Measurements from ENCODE around the gene ELFN2.
"Not testable (repeated sequence)": the region's sequence is repeated elsewhere in the genome, so short reads cannot be mapped to it uniquely, and the experiment has no call there.

Gene ELFN2

GRCh38 chr22:37410174-37411055 is 16.9 kb downstream of the ELFN2 start:
- DNase-seq (ENCODE audit: low spot score): no peak

DNA sequence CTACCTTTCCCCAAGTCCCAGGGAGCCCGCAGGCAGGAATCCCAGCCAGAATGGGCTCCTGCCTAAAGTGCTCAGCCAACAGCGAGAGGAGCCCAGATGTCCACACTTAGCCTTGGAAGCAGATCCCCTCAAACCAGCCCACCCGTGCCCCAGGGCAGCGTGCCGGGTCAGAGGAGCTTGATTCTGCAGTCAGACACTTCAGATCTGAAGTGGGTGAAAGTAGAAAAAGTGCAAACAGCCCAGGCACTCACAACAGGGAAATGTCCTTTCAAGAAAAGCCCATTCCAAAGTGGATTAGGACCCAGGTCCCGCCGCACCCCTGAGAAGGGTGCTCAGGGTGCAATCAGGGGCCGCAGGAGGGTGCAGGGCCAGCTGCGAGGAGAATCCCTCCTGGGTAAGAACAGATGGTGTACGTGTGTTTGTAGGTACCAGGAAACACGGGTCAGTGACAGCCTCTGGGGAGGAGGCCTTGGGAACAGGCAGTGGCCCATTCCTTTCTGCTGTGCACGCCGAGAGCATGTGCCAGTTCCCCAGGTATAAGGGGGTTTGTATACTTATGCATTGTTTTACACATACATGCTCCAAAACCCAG is 17.7 kb downstream of the ELFN2 start:
- DNase-seq (ENCODE audit: low spot score): no peak

- DNase-seq (ENCODE audit: low spot score): no peak
Measured at GRCh38 chr22:37409031-37409430, 18.2 kb downstream of the ELFN2 start.

DNA sequence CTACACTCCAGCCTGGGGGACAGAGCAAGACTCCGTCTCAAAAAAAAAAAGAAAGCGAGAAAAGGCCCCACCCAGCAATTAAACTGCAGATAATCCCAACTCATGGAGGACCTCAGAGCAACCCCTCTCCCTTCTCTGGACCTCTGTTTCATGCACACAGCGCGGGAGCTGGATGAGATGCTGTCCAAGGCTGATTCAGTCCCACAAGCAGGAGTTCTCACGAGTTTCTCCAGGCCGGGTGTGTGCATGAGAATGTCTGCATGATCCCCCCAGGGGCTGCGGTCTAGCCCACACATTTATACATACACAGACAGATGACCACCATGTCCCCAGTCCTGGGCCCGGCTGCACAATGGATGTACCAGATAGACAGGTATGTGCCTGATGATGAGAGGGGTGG is 19.4 kb downstream of the ELFN2 start:
- DNase-seq (ENCODE audit: low spot score): no peak

DNA sequence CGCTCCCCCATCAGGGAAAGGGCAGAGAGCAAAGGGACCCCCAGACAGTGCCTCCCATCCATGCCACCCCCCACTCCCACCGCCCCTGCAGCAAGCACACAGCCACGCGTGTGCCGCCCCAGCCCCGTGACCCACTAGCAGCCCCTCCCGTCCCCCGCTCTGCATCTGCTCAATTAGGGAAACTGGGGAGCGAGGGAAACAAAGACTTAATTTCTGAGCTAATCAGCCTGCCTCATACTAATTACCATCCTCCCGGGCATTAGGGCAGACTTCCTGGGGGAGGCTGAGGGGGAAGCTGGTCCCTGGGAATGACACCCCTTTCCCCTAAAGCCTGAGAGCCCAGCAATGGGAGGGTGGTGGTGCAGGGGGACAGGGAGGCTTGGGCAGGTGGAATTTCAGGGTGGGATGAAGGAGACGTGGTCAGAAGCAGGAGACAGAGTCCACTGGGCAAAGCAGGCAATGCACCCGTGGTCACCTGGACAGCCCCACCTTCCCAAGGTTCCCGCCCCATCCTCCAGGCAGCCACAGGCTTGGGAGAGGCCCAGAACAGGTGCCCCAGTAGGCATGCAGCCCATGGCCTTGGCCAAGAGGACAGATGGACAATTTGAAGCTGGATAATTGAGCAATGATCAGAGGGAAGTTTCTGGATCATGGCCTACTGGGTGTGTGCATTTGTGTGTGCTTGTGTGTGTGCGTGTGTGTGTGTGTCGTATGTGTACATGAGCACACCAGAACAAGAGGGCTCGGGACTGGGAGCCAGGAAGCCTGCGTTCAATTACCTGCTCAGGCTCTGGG is 20.6 kb downstream of the ELFN2 start:
- no peak for DNase-seq (ENCODE audit: low spot score)

DNA sequence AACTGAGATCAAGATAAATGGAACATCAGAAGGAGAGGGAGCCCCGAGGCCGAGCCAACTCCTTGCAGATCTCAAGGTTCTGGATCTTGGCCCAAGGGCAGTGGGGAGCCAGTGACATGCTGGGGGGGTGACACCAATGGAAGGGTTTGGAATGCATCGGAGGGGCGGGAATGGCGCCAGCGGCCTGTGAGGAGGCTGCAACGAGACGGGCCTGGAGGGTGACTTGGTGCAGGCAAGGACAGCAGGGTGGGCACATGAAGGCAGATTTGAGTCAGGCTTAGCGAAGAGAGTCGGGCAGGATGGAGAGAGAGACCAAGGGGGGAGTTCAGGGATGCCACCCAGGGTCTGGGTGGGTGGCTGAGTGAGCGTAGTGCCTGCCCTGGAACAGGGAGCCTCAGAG is 23.2 kb downstream of the ELFN2 start:
- no peak for DNase-seq (ENCODE audit: low spot score)

- no peak for DNase-seq (ENCODE audit: low spot score)
Measured at GRCh38 chr22:37403267-37403960, 23.9 kb downstream of the ELFN2 start.

DNA sequence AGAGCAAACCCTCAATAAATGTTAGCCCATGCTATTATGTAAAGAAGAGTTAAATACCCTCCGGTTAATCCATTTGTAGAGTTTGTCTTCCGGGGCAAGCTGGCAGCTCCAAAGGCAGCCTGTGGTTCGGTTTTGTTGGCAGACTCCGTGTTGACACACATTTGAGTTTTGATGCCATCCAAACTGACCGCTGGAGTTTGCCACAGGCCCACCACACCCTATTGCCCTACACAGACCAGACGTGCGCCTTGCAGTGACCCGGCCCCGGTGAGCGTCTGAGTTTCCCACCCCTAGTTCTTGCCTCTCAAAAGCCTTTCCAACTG is 25.1 kb downstream of the ELFN2 start:
- no peak for DNase-seq (ENCODE audit: low spot score)

DNA sequence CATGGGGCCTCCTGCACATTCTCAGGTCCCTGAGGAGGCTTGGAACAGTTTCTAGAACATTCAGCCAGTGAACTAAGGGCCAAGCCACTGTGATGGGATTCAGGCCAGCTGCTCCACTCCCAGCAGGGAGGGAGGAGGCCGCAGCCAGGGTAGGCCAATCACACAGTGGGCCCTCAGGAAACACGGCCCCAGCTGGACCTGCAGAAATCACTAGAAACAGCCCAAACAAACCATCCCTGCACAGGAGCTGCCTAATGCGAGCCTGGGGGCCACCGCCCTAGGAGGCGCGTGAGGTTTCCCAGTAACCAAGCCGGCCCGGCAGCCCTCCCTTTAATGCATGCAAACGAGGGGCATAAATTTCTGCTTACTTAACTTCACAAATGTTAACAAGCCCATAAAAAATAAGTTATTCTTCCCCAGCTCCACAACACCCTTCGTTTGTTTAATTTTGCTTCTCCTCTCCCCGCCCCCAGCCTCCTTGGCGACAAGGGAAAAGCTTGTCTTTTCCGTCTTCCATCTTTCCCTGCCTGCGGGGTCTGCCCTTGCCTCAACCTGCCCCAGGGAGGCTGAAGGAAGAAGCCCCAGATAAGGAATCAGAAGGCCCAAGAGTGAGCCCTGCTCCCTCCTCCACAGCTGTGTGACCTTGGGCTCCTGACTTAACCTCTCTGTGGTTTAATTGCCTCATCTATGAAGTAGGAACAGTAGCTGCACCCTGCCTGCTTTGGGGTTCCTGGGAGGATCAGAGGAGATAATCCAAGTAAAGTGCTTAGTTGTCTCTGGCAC is 25.7 kb downstream of the ELFN2 start:
- no peak for DNase-seq (ENCODE audit: low spot score)

- no peak for DNase-seq (ENCODE audit: low spot score)
Measured at GRCh38 chr22:37400719-37401118, 26.6 kb downstream of the ELFN2 start.

DNA sequence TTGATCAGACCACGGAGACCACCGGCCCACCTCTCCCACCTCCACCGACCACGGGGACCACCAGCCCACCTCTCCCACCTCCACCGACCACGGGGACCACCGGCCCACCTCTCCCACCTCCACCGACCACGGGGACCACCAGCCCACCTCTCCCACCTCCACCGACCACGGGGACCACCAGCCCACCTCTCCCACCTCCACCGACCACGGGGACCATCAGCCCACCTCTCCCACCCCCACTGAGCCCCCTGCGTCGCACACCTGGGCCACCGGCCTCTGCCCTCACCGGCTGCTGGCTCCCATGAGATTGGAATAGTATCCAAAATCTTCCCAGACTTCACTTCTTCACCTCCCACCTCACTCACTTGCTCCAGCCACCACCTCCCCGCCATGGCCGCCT is 27.8 kb downstream of the ELFN2 start:
- DNase-seq (ENCODE audit: low spot score): not testable (repeated sequence)

DNA sequence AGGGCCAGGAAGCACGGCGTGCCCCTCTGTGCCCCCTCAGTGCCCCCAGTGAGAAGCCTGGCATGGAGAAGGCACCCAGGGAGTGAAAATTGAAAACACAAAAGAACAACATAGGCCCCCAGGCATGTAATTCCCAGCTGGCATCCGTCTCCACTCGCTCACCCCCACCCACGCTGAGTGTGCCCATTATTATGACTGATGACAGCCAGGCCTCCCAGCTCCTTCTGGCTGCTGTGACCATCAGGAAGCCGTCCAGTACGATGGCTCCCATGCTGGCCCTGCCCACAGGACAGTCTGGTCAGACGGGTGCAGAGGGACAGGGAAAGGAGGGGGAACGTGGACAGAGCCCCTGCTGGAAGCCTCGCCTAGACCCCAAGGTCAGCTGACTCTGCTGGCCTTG is 30.1 kb downstream of the ELFN2 start:
- DNase-seq (ENCODE audit: low spot score): no peak

- DNase-seq (ENCODE audit: low spot score): no peak
Measured at GRCh38 chr22:37396488-37397084, 30.7 kb downstream of the ELFN2 start.

DNA sequence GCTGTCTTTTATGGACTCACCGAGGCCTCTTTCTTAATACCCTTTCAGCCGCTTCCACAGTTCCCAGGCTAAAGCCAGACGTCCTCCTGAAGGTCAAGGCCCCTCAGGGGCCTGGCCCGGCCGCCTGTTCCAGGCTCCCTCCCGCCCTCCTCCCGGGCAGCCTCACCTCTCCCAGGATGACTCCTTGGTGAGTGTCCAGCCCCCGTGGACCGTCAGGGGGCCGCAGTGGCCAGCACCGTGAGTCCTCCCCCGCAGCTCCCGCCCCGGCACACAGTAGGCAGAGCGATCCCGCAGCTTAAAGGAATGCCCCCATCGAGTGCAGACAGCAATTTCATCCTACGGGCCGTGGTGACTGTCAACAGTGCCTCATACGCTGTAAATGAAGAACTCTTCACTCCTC is 32.9 kb downstream of the ELFN2 start:
- DNase-seq (ENCODE audit: low spot score): no peak

- DNase-seq (ENCODE audit: low spot score): no peak
Measured at GRCh38 chr22:37393746-37394145, 33.5 kb downstream of the ELFN2 start.

GRCh38 chr22:37392721-37393328 is 34.5 kb downstream of the ELFN2 start:
- DNase-seq (ENCODE audit: low spot score): no peak

- no peak for DNase-seq (ENCODE audit: low spot score)
Measured at GRCh38 chr22:37391702-37392101, 35.6 kb downstream of the ELFN2 start.

GRCh38 chr22:37390075-37390474 is 37.2 kb downstream of the ELFN2 start:
- no peak for DNase-seq (ENCODE audit: low spot score)

- no peak for DNase-seq (ENCODE audit: low spot score)
Measured at GRCh38 chr22:37388538-37388937, 38.7 kb downstream of the ELFN2 start.

GRCh38 chr22:37387793-37388192 is 39.5 kb downstream of the ELFN2 start:
- DNase-seq (ENCODE audit: low spot score): no peak

- DNase-seq (ENCODE audit: low spot score): no peak
Measured at GRCh38 chr22:37386441-37386840, 40.8 kb downstream of the ELFN2 start.

All from CD4-positive, alpha-beta T cell treated with Interleukin-6 at 100 ng/mL for 8 hours (primary cell).